Smooth muscle cell (in vitro differentiated cells): ENCODE results near the gene CEACAM3. TPM values are rescaled to one million over a fixed set of nuclear protein-coding genes. Genes with fewer than 3 reads are reported as not detected.
A peak's percentile ranks its signal among the peaks of the same experiment; 100 is the strongest.

Experiments
- DNase-seq: peaks from one replicate; lab custom pipeline; 2025; ENCODE audit not compliant: unreplicated experiment; lab: John Stamatoyannopoulos, UW
- H2AFZ ChIP-seq: fragments of 200-600 bp; sonication (generic); 2 replicates; pipeline ENCODE4 v1.6.0; 2016; ENCODE audit warnings: antibody characterized with exemption, low read depth, mild to moderate bottlenecking
- H3F3A ChIP-seq: fragments of 200-600 bp; sonication (generic); 2 replicates; pipeline ENCODE4 v1.6.0; 2017; ENCODE audit warnings: antibody characterized with exemption, low read depth
- H3K27ac ChIP-seq: fragments of 200-600 bp; sonication (generic); 2 replicates; pipeline ENCODE4 v1.5.1; 2016; ENCODE audit warnings: low read depth, mild to moderate bottlenecking
- H3K27me3 ChIP-seq: fragments of 200-600 bp; sonication (generic); 2 replicates; pipeline ENCODE4 v1.6.1; 2016; ENCODE audit warnings: low read depth, mild to moderate bottlenecking
- H3K36me3 ChIP-seq: fragments of 200-600 bp; sonication (generic); 2 replicates; pipeline ENCODE4 v1.5.1; 2016; ENCODE audit warnings: low read depth
- H3K4me1 ChIP-seq: fragments of 200-600 bp; sonication (generic); 2 replicates; pipeline ENCODE4 v1.5.1; 2016; ENCODE audit warnings: low read depth
- H3K4me2 ChIP-seq: fragments of 200-600 bp; sonication (generic); 2 replicates; pipeline ENCODE4 v1.6.0; 2016; ENCODE audit warnings: mild to moderate bottlenecking
- H3K4me3 ChIP-seq: fragments of 200-600 bp; sonication (generic); 2 replicates; pipeline ENCODE4 v1.5.1; 2016; ENCODE audit warnings: mild to moderate bottlenecking
- H3K79me2 ChIP-seq: fragments of 200-600 bp; sonication (generic); 2 replicates; pipeline ENCODE4 v1.6.0; 2016; ENCODE audit warnings: low read depth, mild to moderate bottlenecking
- H3K9ac ChIP-seq: fragments of 200-600 bp; sonication (generic); 2 replicates; pipeline ENCODE4 v1.6.0; 2016; ENCODE audit warnings: low read depth
- H3K9me3 ChIP-seq: fragments of 200-600 bp; sonication (generic); replicated peaks from 2 replicates; pipeline ENCODE4 v1.5.1; 2016; ENCODE audit warnings: low read depth
- H4K20me1 ChIP-seq: fragments of 200-600 bp; sonication (generic); 2 replicates; pipeline ENCODE4 v1.6.0; 2016; ENCODE audit warnings: low read depth
- WGBS: methylation state at CpG from one replicate; pipeline ENCODE4 v1.1.7; 2016; ENCODE audit warnings: low lambda C conversion rate; 5-methylcytosine and 5-hydroxymethylcytosine counted together
- polyA plus RNA-seq: library from polyadenylated mRNA; unstranded; fragments of >200 nt; fragmentation: Nextera tagmentation; extraction: Ambion mirVana; gene quantifications from 2 replicates; pipeline ENCODE4 v1.2.1, GENCODE V29; 2016
- total RNA-seq: library from RNA; depleted of rRNA; stranded (reverse); fragments of >200 nt; gene quantifications from 2 replicates; pipeline ENCODE4 v1.2.3, GENCODE V29; 2014
- TF ChIP-seq, protein P1 (sequence below): fragments of 200-600 bp; sonication (generic); IDR thresholded peaks from 2 replicates; pipeline ENCODE4 v1.5.1; 2017; ENCODE audit warnings: borderline replicate concordance, mild to moderate bottlenecking, antibody characterized with exemption; ENCODE audit not compliant: insufficient read depth, poor library complexity, severe bottlenecking

CEACAM3 gene
- total and polyA plus RNA-seq, 2 experiments from 2014 or later = not detected

- WGBS = 86% methylated on average over 2 of the region's 2 CpGs
- H3K4me1 ChIP-seq = no peaks in the 10 kb centered on the region
- no peaks in the 10 kb centered on the region for H3K9me3 ChIP-seq
- H4K20me1 ChIP-seq = no peaks in the 10 kb centered on the region
- H3K4me2 ChIP-seq = no peak overlapping the region
- no peaks in the 10 kb centered on the region for H3F3A ChIP-seq
- H3K27ac ChIP-seq = no peak overlapping the region
- peaks cover 41% of the 10 kb centered on the region for H3K27me3 ChIP-seq
- H2AFZ ChIP-seq = no peak overlapping the region
- TF ChIP-seq, protein P1, sequence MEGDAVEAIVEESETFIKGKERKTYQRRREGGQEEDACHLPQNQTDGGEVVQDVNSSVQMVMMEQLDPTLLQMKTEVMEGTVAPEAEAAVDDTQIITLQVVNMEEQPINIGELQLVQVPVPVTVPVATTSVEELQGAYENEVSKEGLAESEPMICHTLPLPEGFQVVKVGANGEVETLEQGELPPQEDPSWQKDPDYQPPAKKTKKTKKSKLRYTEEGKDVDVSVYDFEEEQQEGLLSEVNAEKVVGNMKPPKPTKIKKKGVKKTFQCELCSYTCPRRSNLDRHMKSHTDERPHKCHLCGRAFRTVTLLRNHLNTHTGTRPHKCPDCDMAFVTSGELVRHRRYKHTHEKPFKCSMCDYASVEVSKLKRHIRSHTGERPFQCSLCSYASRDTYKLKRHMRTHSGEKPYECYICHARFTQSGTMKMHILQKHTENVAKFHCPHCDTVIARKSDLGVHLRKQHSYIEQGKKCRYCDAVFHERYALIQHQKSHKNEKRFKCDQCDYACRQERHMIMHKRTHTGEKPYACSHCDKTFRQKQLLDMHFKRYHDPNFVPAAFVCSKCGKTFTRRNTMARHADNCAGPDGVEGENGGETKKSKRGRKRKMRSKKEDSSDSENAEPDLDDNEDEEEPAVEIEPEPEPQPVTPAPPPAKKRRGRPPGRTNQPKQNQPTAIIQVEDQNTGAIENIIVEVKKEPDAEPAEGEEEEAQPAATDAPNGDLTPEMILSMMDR = no peak
- H3K9ac ChIP-seq = no peak overlapping the region
- no peak for DNase-seq
- no peaks in the 10 kb centered on the region for H3K79me2 ChIP-seq
- no peaks in the 10 kb centered on the region for H3K36me3 ChIP-seq
- no peak overlapping the region for H3K4me3 ChIP-seq
Measured at GRCh38 chr19:41853344-41853743, 57.0 kb downstream of the CEACAM3 start.

DNA sequence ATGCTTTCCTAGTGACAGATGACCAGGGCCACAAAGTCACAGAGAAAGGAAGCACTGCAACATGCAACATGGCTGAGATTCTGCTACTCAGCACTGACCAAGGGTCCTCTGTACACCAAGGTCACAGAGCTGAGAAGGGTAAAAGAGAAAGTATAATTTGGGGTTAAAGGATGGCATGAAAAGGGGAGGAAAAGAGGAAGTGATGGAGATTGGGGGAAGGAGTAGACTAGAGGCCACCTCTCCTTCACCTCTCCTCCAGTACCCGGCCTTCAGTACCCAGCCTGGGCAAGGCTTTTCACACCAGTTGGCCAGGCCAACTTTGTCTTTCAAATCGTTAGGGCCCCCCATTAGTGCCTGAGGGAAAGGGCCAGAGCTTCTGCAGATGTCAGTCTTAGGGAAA lies 57.4 kb downstream of the CEACAM3 start:
- no peak for DNase-seq
- Histone ChIP-seq H3K4me2 (no peak overlapping the region), H3K27me3 (peaks cover 41% of the 10 kb centered on the region), H3K9ac (no peak overlapping the region), H3K9me3 (no peaks in the 10 kb centered on the region), H3F3A (no peaks in the 10 kb centered on the region), H3K4me1 (no peaks in the 10 kb centered on the region), H3K27ac (no peak overlapping the region), H3K36me3 (no peaks in the 10 kb centered on the region), H3K79me2 (no peaks in the 10 kb centered on the region), H2AFZ (no peak overlapping the region), H3K4me3 (no peak overlapping the region), H4K20me1 (no peaks in the 10 kb centered on the region)
- WGBS = 50% methylated on average over 2 of the region's 2 CpGs
- TF ChIP-seq, protein P1 = no peak

DNA sequence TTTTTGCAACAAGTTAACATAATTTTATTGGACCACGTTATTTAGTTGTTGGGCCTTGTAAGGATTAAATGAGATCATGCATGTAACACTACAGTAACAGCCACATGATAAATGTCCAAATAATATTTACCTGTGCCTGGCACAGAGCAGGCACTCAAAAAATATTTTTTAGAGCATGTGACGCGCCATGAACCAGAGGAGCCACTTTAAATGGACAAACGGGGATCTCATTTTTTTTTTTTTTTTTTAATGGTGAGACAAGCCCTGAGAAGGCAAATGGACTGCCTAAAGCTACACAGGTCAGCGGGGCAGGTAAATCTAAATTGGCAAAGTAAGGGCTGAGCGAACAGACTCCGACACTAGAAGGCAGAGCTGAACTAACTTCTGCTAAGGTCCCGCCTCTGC lies 62.8 kb downstream of the CEACAM3 start:
- H3K27ac ChIP-seq = peak overlapping the region; percentile 31
- H3K4me1 ChIP-seq = peaks cover 21% of the 10 kb centered on the region
- peak overlapping the region; percentile 82 for H3K4me2 ChIP-seq
- peaks cover 42% of the 10 kb centered on the region for H3K79me2 ChIP-seq
- H3K9me3 ChIP-seq = no peaks in the 10 kb centered on the region
- peaks cover 5% of the 10 kb centered on the region for H3K36me3 ChIP-seq
- peaks cover 38% of the 10 kb centered on the region for H4K20me1 ChIP-seq
- peaks cover 5% of the 10 kb centered on the region for H3K27me3 ChIP-seq
- H3K4me3 ChIP-seq = peak overlapping the region; percentile 46
- H3F3A ChIP-seq = peaks cover 5% of the 10 kb centered on the region
- WGBS = 4% methylated on average over 8 of the region's 8 CpGs
- no peak overlapping the region for H2AFZ ChIP-seq
- TF ChIP-seq, protein P1 = no peak
- no peak overlapping the region for H3K9ac ChIP-seq
- DNase-seq = no peak
